Measurements from ENCODE around the gene GAL3ST2. TPM values are rescaled to one million over a fixed set of nuclear protein-coding genes. Genes with fewer than 3 reads are reported as not detected.

GAL3ST2 gene
- total and polyA plus RNA-seq, 7 donors: 0.14 to 0.16 TPM; not detected in 5

DNA sequence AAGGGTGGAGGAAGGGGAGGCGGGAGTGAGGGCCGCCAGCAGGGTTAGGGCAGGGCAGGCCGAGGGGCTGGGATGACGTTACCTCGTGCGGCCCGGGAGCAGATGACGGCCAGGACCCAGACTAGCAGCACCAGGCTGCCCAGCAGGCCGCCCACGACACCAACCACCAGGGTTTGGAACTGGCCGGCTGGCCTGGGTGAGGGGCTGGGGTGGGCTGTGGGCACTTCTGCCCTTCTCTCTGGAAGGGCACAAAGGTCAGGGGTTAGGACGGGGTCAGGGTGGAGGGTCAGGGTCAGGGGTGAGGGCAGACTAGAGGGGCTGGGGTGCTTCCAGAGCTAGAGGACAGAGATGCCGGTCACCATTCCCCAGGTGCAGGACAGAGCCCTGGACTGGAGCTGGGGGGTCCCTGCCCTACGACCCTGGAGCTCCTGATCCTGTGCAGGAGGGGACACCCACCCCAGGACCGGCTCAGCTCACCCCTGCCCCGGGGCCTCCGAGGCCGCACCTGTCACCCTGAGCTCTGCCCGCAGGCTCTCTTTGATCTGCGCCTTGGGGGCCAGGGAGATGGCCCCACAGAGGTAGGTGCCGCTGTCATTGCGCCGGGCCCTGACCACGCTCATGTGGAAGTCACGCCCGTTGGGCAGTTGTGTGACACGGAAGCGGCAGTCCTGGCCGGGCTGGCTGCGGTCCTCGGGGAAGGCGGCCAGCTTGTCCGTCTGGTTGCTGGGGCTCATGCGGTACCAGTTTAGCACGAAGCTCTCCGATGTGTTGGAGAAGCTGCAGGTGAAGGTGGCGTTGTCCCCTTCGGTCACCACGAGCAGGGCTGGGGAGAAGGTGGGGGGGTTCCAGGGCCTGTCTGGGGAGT lies 75.7 kb downstream of the GAL3ST2 start:
- no peak overlapping the region for H3K4me3 ChIP-seq
- no peaks in the 10 kb centered on the region for H3K4me1 ChIP-seq
- 89 to 95% (median 92%) methylated on average over 38 to 39 of the region's 39 CpGs for WGBS, 3 donors
- TF ChIP-seq, protein P1, sequence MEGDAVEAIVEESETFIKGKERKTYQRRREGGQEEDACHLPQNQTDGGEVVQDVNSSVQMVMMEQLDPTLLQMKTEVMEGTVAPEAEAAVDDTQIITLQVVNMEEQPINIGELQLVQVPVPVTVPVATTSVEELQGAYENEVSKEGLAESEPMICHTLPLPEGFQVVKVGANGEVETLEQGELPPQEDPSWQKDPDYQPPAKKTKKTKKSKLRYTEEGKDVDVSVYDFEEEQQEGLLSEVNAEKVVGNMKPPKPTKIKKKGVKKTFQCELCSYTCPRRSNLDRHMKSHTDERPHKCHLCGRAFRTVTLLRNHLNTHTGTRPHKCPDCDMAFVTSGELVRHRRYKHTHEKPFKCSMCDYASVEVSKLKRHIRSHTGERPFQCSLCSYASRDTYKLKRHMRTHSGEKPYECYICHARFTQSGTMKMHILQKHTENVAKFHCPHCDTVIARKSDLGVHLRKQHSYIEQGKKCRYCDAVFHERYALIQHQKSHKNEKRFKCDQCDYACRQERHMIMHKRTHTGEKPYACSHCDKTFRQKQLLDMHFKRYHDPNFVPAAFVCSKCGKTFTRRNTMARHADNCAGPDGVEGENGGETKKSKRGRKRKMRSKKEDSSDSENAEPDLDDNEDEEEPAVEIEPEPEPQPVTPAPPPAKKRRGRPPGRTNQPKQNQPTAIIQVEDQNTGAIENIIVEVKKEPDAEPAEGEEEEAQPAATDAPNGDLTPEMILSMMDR (IDR thresholded peaks at IDR 0.05): no peak
- ATAC-seq (no peak), DNase-seq (peak in 1 of 2 donors; percentile 11)
- intact Hi-C loops (cut with DNase I): no loop called here
- H3K36me3 ChIP-seq (ENCODE audit: insufficient read depth in 1 of 2, low read depth in 1 of 2): no peaks in the 10 kb centered on the region
- H3K27me3 ChIP-seq (ENCODE audit: insufficient read depth in 3 of 3, low read length in 2 of 3): no peaks in the 10 kb centered on the region
- no peaks in the 10 kb centered on the region for H3K9me3 ChIP-seq
- no peak overlapping the region for H3K27ac ChIP-seq

DNA sequence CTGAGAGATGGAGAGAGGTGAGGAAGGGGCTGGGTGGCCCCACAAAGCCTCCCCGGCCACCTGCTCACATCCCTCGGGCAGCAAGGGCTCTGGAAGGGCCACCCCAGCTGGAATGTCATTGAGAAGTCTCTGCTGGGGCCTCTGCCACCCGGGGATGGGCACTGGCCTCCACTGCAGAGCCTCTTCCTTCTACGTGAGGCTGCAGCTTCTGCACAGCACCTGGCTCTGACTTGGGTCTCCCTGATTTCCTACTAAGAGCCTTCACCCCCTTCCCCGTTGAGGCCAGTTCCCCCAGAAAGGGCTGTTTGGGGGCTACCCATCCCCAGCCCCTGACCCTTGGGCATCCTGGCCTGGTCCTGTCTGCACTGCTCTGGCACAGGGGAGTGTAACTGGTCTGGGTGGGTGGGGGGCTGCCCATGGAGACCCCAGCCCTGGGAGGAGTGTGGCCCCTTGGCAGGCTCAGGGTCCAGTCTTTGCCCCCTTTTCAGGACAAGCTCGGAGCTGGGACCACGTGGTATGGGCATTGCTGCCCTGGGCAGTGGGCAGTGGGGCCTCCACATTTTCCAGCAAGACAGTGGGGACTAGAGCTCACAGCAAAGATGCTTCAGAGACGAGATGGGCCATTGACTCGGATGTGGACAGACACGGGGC lies 76.5 kb downstream of the GAL3ST2 start:
- Histone ChIP-seq H3K4me1 (no peaks in the 10 kb centered on the region), H3K4me3 (no peak overlapping the region), H3K36me3 (ENCODE audit: insufficient read depth in 1 of 2, low read depth in 1 of 2) (no peaks in the 10 kb centered on the region), H3K9me3 (no peaks in the 10 kb centered on the region), H3K27me3 (ENCODE audit: insufficient read depth in 3 of 3, low read length in 2 of 3) (peaks cover 0 to 6% (median 0%) of the 10 kb centered on the region in 3 donors), H3K27ac (no peak overlapping the region)
- TF ChIP-seq, protein P1 (IDR thresholded peaks at IDR 0.05): no peak
- ATAC-seq (no peak), DNase-seq (no peak)
- intact Hi-C loops (cut with DNase I): no loop called here
- 89 to 96% (median 90%) methylated on average over 9 to 10 of the region's 10 CpGs for WGBS, 3 donors

Other genes starting within 250 kb of the GAL3ST2 start
- gene BOK, start 218.1 kb upstream of the GAL3ST2 start, total RNA-seq: 1 to 10 TPM; 1.3 to 3.9 (median 3.2) TPM
- 10 to 100 TPM in 1 of 3 donors, 1 to 10 TPM in 2; 1.3 to 12.8 (median 3.9) TPM for gene BOK, start 218.1 kb upstream of the GAL3ST2 start, polyA plus RNA-seq
- 10 to 100 TPM; 64.9 to 96.7 (median 79.4) TPM for gene THAP4, start 139.7 kb upstream of the GAL3ST2 start, total RNA-seq
- gene THAP4, start 139.7 kb upstream of the GAL3ST2 start, polyA plus RNA-seq: 100 to 1,000 TPM in 1 of 3 donors, 10 to 100 TPM in 2; 86.6 to 133 (median 93.1) TPM
- 10 to 100 TPM; 33.7 to 51.3 (median 37.3) TPM for gene ATG4B, start 139.1 kb upstream of the GAL3ST2 start, total RNA-seq
- 10 to 100 TPM; 40.0 to 48.3 (median 40.8) TPM for gene ATG4B, start 139.1 kb upstream of the GAL3ST2 start, polyA plus RNA-seq
- gene DTYMK, start 90.0 kb upstream of the GAL3ST2 start, total RNA-seq: 1 to 10 TPM; 6.4 to 8.5 (median 6.7) TPM
- 10 to 100 TPM in 2 of 3 donors, 1 to 10 TPM in 1; 8.1 to 24.6 (median 20.0) TPM for gene DTYMK, start 90.0 kb upstream of the GAL3ST2 start, polyA plus RNA-seq
- gene ING5, start 74.8 kb upstream of the GAL3ST2 start, total RNA-seq: 10 to 100 TPM; 16.7 to 20.5 (median 17.9) TPM
- 10 to 100 TPM; 14.5 to 25.4 (median 22.9) TPM for gene ING5, start 74.8 kb upstream of the GAL3ST2 start, polyA plus RNA-seq
- 10 to 100 TPM; 20.3 to 31.0 (median 23.6) TPM for gene D2HGDH, start 42.2 kb upstream of the GAL3ST2 start, total RNA-seq
- gene D2HGDH, start 42.2 kb upstream of the GAL3ST2 start, polyA plus RNA-seq: 10 to 100 TPM; 14.1 to 15.6 (median 14.9) TPM
- gene NEU4, start 32.4 kb downstream of the GAL3ST2 start, total RNA-seq: 10 to 100 TPM in 2 of 4 donors, 1 to 10 TPM in 1, under 1 TPM in 1; 0.44 to 18.0 (median 9.1) TPM
- gene NEU4, start 32.4 kb downstream of the GAL3ST2 start, polyA plus RNA-seq: 10 to 100 TPM in 1 of 3 donors, 1 to 10 TPM in 1, under 1 TPM in 1; 0.73 to 54.6 (median 3.4) TPM
- gene PDCD1, start 82.1 kb downstream of the GAL3ST2 start, total RNA-seq: under 1 TPM in 2 of 4 donors, not detected in 2; 0.20 to 0.30 TPM
- under 1 TPM; 0.03 to 0.06 (median 0.05) TPM for gene PDCD1, start 82.1 kb downstream of the GAL3ST2 start, polyA plus RNA-seq
- not detected for gene RTP5, start 92.9 kb downstream of the GAL3ST2 start, total RNA-seq
- under 1 TPM in 1 of 3 donors, not detected in 2; 0.01 TPM for gene RTP5, start 92.9 kb downstream of the GAL3ST2 start, polyA plus RNA-seq

Data from psoas muscle (tissue), 8 donors.